Caki2 (cell line): ENCODE results near the gene CAPZA2. TPM values are rescaled to one million over a fixed set of nuclear protein-coding genes. Genes with fewer than 3 reads are reported as not detected.
"Not testable (repeated sequence)": the region's sequence is repeated elsewhere in the genome, so short reads cannot be mapped to it uniquely, and the experiment has no call there.

Source experiments
- DNase-seq: peaks from one replicate; pipeline ENCODE4 v3.0.0-alpha.2; 2015; ENCODE audit warnings: low read depth
- in situ Hi-C: cut with HindIII; loops from 2 replicates; pipeline ENCODE4 v1.10.0; 2016; ENCODE audit warnings: low sequenced_read_pairs, low pct_unique_long_range_greater_than_20kb, mixed read lengths
- total RNA-seq: library from RNA; depleted of rRNA; stranded (reverse); fragments of >200 nt; shearing (Covaris generic); gene quantifications from 2 replicates; pipeline ENCODE4 v1.2.3, GENCODE V29; 2014; ENCODE audit warnings: low replicate concordance; rRNA removed

Gene CAPZA2
- total RNA-seq, result 167 and 214 TPM in 2 replicates

GRCh38 chr7:116862234-116862950 lies at the start of gene CAPZA2:
CAPZA2 (plus strand) TSS chr7:116862587; CDS start chr7:116862612, 25 bp downstream.
- in situ Hi-C loops, result no loop called here

DNA sequence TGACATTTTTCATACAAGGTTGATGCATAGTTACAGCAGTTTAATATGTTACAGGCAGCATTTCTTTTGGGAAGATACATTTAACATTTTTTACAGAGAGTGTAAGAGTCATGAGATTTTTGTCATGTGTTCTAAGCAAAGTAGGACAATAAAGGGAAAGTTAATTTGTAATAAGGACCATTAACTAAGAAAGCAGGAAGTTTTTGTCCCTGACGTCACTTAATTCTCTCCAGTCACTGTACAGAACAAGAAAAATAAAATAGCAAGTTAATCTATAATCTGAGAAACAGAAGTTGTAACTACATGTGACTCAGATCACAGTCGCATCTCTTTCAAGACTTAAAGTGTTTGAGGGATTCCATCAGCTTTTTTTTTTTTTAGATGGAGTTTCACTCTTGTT lies 49.5 kb upstream of the CAPZA2 start:
- peak; percentile 97 for DNase-seq
- in situ Hi-C loops, result no loop called here

More at GRCh38 chr7:116862234-116862950, at the start of gene CAPZA2:
- peak; percentile 96 for DNase-seq

DNA sequence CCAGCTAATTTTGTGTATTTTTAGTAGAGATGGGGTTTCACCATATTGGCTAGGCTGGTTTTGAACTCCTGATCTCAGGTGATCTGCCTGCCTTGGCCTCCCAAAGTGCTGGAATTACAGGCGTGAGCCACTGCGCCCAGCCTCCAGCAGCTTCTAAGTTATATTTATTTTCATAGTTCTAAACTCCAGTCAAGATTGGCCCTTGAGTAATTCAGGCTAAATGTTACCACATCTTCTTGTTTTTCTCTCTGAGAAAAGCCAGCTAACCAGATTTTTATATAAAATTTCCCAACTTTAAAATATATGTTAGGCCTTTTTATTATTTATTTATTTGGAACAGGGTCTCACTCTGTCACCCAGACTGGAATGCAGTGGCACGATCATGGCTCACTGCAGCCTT lies 49.0 kb upstream of the CAPZA2 start:
- DNase-seq, in situ Hi-C loops: not testable (repeated sequence)

DNA sequence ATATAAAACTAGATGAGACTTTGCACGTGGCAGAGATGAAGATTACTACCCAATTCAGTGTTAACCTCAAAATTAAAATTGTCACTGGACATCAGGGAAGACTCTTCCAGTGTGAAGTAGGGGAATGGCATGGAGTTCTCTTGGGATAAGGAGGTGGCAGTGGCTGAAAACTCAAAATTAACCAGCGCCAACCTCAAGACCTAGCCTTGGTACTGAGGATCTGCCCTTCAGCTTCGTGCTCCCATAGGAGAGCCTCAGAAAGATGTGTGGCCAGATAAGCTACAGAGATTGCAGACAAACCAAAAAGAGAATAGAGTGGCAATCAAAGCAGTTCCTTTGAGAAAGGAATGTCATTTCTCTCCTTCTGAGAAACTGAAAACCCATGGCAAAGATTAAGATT lies 47.3 kb upstream of the CAPZA2 start:
- no peak for DNase-seq
- in situ Hi-C loops, result no loop called here

GRCh38 chr7:116820149-116820548 lies 42.2 kb upstream of the CAPZA2 start:
- in situ Hi-C loops, result no loop called here
- DNase-seq, result no peak

DNA sequence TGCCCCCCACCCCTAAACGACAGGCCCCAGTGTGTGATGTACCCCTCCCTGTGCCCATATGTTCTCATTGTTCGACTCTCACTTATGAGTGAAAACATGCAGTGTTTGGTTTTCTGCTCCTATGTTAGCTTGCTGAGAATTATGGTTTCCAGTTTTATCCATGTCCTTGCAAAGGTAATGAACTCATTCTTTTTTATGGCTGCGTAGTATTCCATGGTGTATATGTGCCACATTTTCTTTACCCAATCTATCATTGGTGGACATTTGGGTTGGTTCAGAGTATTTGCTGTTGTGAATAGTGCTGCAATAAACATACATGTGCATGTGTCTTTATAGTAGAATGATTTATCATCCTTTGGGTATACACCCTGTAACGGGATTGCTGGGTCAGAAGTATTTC lies 40.7 kb upstream of the CAPZA2 start:
- DNase-seq, in situ Hi-C loops: not testable (repeated sequence)

GRCh38 chr7:116824449-116824848 lies 37.9 kb upstream of the CAPZA2 start:
- DNase-seq, result no peak
- in situ Hi-C loops, result no loop called here

- in situ Hi-C loops, result no loop called here
- no peak for DNase-seq
Measured at GRCh38 chr7:116828281-116828680, 34.1 kb upstream of the CAPZA2 start.

DNA sequence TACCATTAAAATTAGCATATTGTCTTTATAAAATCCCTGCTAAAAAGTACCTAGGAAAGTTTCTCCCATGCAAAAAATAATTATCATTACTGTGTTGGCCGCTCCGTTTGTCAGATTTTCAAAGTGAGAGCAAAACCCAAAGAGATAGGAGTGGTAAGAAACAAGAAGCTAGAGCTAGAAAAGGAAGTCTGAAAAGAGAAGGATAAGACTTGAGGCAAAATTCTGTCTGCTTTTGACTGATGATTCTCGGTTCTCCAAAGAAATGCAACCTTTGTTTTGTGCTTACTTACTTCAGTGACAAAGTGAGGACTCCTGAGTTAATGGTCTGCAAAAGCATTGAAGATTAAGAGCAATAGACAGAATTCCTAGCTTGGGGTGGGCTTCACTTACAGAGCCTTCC lies 33.3 kb upstream of the CAPZA2 start:
- DNase-seq, result no peak
- in situ Hi-C loops, result no loop called here

- DNase-seq, result no peak
Measured at GRCh38 chr7:116829493-116829892, 32.9 kb upstream of the CAPZA2 start.

GRCh38 chr7:116832692-116833091 lies 29.7 kb upstream of the CAPZA2 start:
- in situ Hi-C loops, result no loop called here
- no peak for DNase-seq

More at GRCh38 chr7:116829493-116829892, 32.9 kb upstream of the CAPZA2 start:
- in situ Hi-C loops, result no loop called here

DNA sequence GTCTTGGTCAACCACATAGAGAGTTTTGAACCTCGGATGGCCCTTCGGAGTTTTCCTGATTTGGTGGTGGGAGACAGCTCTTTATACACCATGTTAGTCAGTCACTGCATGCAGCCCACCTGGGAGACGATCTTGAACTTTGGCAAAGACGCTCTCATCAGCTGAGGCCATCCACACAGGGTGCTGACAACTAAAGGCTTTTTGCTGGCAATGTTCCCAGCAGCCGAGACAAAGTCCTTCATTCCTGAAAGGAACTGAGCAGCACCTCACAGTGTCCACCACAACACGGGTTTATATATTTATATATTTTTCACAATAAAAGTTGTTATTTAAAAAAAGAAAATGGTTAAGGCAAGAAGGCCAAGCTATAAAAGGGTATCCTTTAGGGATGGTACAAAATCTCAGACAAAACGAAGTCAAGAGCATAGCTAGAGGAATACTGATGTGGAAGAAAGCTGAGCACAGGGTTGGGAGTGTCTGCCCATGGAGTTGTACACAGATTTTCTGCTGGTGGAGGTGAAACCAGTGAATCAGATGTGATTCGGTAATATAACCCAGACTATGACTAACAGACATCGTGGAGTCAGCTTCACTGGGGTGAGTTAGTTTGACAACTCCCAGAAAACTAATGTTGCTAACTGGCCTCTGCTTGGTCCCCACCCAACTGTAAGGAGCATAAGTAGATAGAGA lies 27.4 kb upstream of the CAPZA2 start:
- DNase-seq, result no peak
- in situ Hi-C loops, result no loop called here

DNA sequence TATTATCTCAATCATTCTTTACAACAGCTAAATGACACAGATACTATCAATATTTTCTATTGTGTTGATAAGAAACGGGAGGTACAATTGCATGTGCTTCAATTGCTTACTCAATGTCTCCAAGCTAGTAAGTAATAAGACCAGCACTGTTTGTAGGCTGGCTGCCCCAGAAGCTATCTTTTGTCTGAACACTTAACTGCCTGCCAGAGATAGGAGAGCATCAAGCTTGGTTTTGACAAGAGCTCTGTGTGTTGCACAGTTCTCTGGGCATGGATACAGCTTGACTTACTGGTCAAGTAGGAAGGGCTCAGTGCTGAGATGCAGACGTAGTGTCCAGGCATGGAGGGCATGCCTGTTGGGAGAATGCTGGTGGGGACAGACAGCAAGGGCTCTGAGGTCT lies 26.3 kb upstream of the CAPZA2 start:
- in situ Hi-C loops, result no loop called here
- DNase-seq, result no peak

DNA sequence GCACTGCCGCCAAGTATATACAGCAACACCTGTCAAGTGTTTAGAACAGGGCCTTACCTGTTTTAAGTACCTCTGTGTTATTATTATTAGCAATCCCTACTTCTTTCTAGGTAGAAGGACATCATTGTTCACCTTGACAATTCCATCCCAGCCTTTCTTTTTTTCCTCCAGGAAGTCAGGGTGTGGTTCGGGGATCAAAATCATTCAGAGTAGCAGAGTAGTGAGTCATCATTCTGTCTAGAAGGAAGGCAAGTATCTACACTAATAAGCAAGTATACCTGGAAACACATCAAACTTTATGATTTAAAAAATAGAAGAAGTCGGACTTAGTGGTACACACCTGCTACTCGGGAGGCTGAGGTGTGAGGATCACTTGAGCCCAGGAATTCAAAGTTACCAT lies 25.5 kb upstream of the CAPZA2 start:
- DNase-seq, result peak; percentile 38
- in situ Hi-C loops, result no loop called here

DNA sequence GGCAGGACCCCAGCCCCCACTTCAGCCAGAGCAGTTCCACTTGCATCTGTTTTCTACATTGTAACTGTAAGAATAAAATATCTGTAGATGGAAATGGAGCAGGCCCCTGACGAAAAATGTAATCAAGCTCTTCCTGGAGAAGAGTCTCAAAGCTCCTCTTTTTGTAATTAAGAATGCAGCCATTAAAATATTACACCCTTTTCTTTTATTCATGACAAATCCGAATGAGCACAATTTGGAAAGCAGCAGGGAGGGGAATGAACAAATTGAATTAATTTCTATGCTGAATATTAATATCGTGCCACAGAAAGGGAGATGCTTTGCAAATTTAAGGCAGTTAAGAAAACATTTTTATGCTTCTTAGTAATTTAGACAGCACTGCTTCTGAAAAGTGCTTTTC lies 24.8 kb upstream of the CAPZA2 start:
- no peak for DNase-seq
- in situ Hi-C loops, result no loop called here

GRCh38 chr7:116840256-116840655 lies 22.1 kb upstream of the CAPZA2 start:
- in situ Hi-C loops, result no loop called here
- DNase-seq, result no peak

DNA sequence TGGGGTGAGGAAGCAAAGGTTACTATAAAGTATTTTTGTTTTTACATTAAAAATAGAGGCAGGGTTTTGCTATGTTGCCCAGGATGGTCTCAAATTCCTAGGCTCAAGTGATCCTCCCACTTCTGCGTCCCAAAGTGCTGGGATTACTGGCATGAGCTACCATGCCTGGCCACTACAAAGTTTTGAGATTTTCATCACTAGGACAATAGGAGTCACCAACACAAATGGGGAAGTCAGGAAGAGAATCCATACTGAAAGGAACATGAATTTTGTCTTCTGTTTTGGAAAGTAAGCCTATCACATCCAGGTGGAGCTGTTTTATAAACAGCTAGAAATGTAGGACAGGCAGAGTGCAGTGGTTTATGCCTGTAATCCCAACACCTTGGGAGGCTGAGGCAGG lies 20.0 kb upstream of the CAPZA2 start:
- in situ Hi-C loops, result no loop called here
- no peak for DNase-seq

DNA sequence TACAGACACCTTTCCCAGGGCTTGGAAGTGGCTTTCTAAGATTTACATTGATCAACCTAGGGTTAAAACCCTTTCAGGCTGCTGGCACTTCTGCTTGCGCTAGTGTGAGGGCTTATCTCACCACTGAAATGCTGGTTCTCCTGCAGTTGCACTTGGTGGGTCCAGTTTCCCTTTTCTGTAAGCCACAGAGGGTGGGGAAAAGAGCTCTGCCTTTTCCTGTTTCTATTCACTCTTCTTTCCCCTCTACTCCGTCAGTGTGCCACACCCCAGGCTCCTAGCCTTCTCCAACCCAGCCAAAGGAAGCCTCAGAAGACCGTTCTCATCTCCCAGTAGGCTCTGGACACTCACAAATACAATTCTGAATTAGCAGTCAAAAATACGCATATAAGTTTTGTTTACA lies 19.0 kb upstream of the CAPZA2 start:
- DNase-seq, result no peak
- in situ Hi-C loops, result no loop called here

DNA sequence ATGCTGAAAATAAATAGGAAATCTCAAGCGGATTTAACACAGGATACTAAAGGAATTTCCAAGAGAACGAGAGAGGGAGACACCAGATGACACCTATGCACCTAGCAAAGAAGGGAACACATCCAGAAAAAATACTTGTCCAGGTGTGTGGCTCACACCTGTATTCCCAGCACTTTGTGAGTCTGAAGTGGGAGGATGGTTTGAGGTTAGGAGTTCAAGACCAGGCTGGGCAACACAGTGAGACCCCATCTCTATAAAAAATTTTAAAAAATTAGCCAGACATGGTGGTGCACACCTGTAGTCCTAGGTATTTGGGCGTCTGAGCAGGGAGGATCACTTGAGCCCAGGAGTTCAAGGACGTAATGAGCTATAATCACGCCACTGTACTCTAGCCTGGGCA lies 11.2 kb upstream of the CAPZA2 start:
- in situ Hi-C loops, result no loop called here

DNA sequence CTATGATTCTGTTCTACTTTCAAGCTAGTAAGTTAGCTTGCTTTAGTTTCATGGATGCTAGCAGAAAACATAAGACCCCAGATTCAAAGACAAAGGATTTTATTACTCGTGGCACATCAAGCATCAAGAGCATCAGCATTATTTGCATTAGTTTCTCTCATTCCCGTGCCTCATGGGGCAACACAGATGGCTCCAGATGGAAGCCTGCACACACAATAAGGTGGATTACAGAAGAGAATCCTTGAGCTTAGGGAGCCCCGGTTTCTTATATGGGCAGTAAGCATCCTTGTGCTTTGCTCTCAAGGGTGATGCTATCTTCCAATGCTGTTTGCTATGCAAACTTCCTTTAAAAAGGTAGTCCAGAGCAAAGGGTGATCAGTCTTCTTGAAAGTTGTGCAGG lies 10.7 kb upstream of the CAPZA2 start:
- in situ Hi-C loops, result no loop called here
- no peak for DNase-seq

More for the DNA sequence above, 11.2 kb upstream of the CAPZA2 start:
- no peak for DNase-seq
